ENCODE measurements around the gene OR4K15.
"Not testable (repeated sequence)": the region's sequence is repeated elsewhere in the genome, so short reads cannot be mapped to it uniquely, and the experiment has no call there.

The OR4K15 gene, protein sequence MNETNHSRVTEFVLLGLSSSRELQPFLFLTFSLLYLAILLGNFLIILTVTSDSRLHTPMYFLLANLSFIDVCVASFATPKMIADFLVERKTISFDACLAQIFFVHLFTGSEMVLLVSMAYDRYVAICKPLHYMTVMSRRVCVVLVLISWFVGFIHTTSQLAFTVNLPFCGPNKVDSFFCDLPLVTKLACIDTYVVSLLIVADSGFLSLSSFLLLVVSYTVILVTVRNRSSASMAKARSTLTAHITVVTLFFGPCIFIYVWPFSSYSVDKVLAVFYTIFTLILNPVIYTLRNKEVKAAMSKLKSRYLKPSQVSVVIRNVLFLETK

DNA sequence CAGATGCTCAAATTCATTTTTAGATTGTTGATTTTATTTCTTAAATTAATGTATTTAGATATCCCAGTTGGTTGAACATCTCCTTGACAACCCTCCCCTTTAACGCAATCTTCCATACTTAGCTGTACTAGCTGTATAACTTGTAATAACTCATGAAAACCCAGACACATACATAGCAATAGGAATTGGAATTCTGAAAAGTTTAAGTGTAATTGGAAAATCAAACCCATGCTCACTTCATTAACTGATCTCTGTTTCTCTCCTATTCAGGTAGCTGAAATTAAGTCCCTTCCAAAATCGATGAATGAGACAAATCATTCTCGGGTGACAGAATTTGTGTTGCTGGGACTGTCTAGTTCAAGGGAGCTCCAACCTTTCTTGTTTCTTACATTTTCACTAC lies at the start of gene OR4K15:
TSS of gene OR4K15 (plus strand) at position 301 of the 400 bp plus-strand sequence. CDS start at position 301, 0 bp downstream.
- DNase-seq, result no peak

DNA sequence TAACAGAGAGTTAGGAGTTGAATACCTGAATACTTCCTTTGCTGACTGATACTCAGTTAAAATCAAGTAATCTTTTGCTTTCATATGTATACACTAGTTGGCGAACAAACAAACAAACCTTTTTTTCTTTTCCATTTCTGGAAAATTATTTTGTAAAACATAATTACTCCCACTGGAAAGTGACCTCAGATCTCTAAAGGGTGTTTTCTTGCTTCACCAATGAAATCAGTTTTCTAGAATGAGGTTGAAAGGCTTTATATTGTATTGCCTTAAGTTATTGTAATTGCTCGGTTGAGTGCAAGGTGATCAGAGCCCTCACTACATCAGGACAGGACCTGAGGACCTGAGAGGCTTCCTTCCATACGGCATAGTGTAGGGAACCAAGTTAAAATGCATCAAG lies 44.8 kb upstream of the OR4K15 start, which contains the start of gene OR4K1:
TSS of gene OR4K1 (plus strand) at position 301 of the 400 bp plus-strand sequence. CDS start 4,750 bp downstream, outside the sequence.
- no peak for DNase-seq

DNA sequence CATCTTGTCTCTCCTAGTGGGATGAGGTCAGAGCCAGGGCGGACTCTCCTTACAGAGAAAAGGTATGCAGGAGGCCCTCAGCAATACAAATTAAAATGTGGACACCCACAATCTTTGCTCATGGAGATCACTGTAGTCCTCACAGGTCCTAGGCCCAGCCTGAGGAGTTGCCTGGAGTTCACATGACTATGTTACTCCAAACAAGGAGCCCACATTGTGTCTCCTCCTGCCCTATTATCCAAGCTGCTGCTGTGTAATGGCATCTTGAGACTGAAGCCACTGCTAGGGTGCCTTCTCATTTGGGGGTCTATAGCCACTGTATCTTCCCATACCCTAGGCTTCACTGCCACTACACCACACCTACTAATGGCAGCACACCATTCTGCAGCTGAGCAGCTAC lies 33.7 kb upstream of the OR4K15 start:
- no peak for DNase-seq

DNA sequence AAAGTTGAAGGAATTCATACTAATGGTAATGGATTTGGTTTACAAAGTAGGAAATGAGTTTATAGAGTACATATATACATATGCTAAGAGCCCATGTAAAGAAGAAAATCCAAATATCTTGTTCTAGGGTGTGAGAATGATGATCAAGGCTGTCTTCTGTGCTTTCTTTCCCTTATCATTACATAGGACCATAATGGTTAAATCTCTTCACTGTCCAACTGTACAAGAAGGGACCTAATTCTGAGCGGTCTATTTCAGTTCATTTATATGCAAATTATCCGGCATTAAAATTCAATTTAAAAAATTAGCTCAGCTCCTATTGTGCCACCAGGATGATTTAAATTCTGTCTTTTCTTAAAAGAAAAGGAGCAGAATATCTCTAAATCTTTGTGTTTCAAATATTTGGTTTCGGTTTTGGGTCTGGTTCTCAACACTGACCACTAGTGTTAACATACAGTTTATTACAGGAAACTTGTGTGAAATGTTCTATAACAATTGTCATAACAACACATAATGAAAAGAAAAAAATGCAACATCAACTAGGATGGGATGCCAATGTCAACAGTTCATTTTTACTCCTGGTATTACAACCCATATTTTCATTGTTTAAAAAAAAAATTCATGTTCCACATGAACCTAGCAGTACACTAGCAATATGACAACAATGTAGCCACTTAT lies 27.8 kb upstream of the OR4K15 start:
- DNase-seq, result no peak

DNA sequence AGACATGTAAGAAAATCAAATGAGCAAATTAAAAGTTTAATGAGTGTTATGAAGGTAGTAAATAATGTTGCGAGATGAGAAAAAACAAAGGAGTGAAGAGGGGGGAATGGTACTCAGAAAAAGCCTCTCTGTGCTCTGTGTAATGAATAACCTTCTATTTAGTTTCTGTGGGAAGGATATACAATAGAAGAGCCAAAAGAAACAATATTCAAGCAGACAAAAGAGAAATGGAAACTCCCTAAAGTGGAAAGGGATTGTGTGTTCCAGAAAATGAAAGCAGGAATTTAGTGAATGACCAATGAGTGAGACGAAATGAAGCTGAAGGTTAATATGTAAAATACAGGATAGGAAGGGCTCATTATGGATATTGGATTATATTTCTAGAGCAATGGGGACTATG lies 26.2 kb upstream of the OR4K15 start:
- DNase-seq, result no peak

DNA sequence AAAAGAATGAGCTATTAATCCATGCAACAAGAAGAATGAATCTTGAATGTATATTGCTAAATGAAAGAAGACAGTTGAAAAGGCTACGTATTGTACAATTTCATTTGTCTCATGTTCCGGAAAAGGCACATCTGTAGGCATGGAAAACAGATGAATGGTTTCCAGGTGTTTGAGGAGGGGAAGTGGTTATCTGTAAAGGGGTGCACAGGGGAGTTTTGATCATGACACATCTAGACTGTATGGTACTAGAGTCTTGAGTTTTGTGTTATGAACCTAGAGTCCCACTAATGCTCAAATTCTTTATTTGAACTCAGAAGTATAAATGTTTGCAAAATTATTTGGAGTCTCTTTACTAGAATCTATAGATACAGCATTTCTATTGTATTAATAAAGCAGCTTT lies 5.7 kb upstream of the OR4K15 start:
- DNase-seq, result not testable (repeated sequence)

DNA sequence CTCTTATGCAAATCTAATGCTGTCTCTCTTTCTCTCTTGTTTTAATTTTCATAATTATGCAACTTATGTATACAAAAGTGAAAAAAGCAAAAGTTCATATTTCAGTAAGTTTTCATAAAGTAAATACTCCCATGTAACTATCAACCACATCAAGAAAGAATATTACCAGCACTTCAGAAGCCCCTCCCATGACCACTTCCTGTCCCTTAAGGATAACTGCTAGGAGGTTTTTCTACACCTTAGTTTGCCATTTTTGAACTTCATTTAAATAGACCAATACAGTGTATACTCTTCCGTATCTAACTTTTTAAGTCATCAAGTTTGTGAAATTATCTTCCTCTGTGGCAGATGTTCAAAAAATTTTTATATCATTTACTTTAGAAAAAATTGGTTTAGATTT lies 547 bp upstream of the OR4K15 start:
- no peak for DNase-seq

DNA sequence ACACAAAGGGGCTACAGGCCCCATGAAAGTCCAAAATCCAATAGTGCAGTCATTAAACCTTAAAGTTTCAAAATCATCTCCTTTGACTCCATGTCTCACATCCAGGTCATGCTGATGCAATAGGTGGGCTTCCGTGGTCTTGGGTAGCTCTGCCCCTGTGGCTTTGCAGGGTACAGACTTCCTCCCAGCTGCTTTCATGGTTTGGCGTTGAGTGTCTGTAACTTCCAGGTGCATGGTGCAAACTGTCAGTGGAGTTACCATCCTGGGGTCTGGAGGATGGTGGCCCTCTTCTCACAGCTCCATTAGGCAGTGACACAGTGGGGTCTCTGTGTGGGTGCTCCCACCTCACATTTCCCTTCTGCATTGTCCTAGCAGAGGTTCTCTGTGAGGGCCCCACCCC lies 18.0 kb downstream of the OR4K15 start:
- no peak for DNase-seq

DNA sequence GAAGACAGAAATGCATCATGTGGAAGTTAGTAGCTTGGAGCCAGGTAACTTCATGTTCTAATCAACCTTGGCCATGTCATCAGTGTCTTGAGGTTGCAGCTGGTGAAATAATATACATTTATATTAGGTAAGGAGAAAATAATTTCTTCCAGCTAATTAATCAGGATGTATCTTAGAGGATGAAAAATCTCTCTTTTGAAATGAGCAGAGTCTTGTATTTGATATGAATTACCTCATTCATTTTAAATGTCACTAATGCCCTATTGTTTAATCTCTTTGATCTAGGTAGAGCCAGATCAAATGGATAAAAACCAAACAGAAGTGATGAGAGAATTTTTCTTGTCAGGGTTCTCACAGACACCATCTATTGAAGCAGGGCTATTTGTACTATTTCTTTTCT lies 26.5 kb downstream of the OR4K15 start, which contains the start of gene OR4Q2:
TSS of gene OR4Q2 (plus strand) at position 301 of the 400 bp plus-strand sequence.
- DNase-seq, result no peak

DNA sequence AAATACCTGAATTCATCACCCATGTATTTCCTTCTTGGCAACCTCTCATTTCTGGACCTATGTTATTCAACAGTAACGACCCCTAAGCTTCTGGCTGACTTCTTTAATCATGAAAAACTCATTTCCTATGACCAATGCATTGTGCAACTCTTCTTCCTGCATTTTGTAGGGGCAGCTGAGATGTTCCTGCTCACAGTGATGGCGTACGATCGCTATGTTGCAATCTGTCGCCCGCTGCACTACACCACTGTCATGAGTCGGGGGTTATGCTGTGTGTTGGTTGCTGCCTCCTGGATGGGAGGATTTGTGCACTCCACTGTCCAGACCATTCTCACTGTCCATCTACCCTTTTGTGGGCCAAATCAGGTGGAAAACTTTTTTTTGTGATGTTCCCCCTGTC lies 26.9 kb downstream of the OR4K15 start:
- no peak for DNase-seq

DNA sequence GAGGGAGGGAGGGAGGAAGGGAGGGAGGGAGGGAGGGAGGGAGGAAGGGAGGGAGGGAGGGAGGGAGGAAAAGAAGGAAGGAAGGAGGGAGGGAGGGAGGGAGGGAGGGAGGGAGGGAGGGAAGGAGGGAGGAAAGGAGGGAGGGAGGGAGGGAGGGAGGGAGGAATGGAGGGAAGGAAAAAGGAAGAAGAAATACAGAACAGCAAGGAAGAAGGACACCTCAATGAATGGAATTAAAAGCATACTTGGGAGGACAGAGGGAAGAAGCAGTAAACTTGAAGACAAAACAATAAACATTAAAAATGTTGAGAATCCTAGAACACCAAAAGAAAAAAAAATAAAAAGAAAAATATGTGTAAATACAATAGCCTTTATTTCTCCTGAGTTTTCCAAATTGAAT lies 32.8 kb downstream of the OR4K15 start:
- DNase-seq, result no peak

DNA sequence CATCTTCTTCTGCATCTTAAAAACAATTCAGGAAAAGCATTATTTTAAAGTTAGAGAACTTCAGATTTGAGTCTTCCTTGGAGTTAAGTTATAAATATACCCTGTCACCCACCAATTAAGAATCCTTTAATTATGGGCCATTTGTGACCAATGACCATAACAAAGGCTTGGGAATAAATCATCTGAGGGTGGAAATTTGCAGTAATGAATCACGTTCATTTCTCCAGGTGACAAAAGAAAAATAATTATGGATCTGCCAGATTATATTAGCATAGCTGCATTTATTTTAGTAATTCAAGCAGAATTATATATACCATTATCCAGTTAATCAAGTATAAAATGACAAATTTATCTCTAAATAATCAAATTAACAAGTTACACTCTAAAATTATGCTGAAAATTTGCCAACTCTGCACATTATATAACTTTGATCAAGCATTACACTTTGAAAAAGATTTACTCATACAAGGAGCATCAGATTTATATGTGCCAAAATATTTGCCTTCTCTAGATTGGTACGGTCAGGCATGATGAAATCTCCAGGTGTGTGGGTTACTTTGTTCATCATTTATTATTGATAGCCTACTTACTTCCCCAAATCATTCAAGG lies 44.0 kb downstream of the OR4K15 start, which contains the start of gene OR4K14:
TSS of gene OR4K14 (minus strand) at position 51 of the 609 bp plus-strand sequence. CDS start 4,114 bp downstream, outside the sequence.
- DNase-seq, result no peak
